GM18868 (cell line): ENCODE measurements around the gene MEF2B.
"Not testable (repeated sequence)": the region's sequence is repeated elsewhere in the genome, so short reads cannot be mapped to it uniquely, and the experiment has no call there.

Experiments
- ATAC-seq: cut with Tn5 transposase; IDR thresholded peaks from one replicate; pipeline ENCODE4 v1.9.1; 2021; ENCODE audit warnings: mild to moderate bottlenecking, moderate library complexity; ENCODE audit not compliant: unreplicated experiment

Gene MEF2B

DNA sequence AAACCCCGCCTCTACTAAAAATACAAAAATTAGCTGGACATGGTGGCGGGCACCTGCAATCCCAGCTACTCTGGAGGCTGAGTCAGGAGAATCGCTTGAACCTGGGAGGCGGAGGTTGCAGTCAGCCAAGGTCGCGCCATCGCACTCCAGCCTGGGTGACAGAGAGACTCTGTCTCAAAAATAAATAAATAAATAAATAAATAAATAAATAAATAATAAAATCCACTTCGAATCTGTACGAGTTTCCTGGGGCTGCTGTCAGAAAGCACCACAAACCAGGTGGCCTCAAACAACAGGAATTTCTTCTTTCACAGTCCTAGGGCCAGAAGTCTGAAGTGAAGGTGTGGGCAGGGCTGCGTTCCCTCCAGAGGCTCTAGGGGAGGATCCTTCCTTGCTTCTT, 67.5 kb downstream of the MEF2B start:
- not testable (repeated sequence) for ATAC-seq

DNA sequence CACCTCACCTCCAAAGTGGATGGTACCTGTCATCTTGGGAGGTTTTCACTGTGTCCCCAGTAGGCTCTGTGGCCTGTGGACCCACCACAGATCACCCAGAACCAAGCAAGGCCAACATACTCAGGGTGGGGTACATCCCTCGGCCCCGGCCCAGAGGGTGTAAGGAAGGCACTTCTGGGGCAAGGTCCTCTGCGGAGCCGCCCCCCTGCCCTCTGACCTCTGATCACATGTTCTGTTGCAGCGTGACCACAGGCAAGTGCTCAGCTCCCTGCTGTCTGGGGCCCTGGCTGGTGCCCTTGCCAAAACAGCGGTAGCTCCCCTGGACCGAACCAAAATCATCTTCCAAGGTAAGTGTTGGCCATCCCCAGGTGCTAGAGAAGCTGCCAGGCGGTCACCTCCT, 68.5 kb downstream of the MEF2B start:
- no peak for ATAC-seq

GRCh38 chr19:19098703-19099632, 71.1 kb downstream of the MEF2B start:
- no peak for ATAC-seq

DNA sequence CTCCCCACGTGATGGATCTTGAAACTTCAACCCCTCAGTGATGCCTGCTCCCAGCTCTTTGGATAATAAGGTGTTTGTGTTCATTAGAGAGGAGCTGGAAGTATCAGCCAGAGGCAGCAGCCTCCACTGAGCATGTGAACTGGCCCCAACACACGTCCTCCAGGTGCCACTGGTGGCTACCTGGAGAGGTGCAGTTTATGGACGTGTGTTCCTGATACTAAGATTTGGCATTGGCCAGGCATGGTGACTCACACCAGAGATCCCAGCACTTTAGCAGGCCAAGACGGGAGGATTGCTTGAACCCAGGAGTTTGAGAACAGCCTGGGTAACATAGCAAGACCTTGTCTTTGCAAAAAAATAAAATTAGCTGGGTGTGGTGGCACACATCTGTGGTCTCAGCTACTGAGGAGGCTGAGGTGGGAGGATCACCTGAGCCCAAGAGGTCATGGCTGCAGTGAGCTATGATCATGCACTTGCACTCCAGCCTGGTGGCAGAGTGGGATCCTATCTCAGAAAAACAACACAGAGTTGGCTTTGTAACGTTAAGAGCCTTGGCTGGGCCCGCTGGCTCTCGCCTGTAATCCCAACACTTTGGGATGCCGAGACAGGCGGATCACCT, 71.9 kb downstream of the MEF2B start:
- no peak for ATAC-seq

GRCh38 chr19:19096641-19097627, 73.1 kb downstream of the MEF2B start:
- no peak for ATAC-seq

- ATAC-seq = no peak
Observed at GRCh38 chr19:19095691-19096090, 74.4 kb downstream of the MEF2B start.
